ENCODE measurements around the gene CELF5. TPM values are rescaled to one million over a fixed set of nuclear protein-coding genes. Genes with fewer than 3 reads are reported as not detected.
"Not testable (repeated sequence)": the region's sequence is repeated elsewhere in the genome, so short reads cannot be mapped to it uniquely, and the experiment has no call there.

The CELF5 gene
- total RNA-seq, 2 experiments from 2014 or later = not detected

DNA sequence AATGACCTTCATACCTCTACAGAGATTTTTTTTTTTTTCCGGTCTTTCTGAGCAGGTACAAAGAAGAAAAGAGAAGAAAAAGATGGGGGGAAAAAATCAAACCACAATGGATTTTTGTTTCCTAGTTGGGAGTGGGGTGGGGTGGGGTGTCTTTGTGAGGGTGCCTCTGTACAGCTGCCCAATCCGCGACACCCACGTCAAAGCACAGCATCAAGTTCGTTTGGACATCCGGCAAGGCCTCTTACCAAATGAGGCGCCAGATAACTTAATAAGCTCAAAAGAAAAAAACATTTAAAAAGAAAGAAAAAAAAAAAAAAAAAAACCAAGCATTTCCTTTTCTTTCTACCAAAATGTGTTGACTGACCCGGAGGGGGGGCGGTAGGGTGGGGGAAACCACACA, 71.6 kb downstream of the CELF5 start:
- H3K27ac Mint-ChIP-seq = no peak overlapping the region
- no peak overlapping the region for H3K4me3 Mint-ChIP-seq
- no peaks in the 10 kb centered on the region for H3K36me3 Mint-ChIP-seq (ENCODE audit: low read depth)
- H3K9me3 Mint-ChIP-seq = no peaks in the 10 kb centered on the region
- no peaks in the 10 kb centered on the region for H3K4me1 Mint-ChIP-seq (ENCODE audit: low read depth)
- intact Hi-C loops (cut with micrococcal nuclease) = no loop called here
- CTCF ChIA-PET = no interaction called here
- peaks cover 8% of the 10 kb centered on the region for H3K27me3 Mint-ChIP-seq (ENCODE audit: low read depth)
- DNase-seq = no peak

DNA sequence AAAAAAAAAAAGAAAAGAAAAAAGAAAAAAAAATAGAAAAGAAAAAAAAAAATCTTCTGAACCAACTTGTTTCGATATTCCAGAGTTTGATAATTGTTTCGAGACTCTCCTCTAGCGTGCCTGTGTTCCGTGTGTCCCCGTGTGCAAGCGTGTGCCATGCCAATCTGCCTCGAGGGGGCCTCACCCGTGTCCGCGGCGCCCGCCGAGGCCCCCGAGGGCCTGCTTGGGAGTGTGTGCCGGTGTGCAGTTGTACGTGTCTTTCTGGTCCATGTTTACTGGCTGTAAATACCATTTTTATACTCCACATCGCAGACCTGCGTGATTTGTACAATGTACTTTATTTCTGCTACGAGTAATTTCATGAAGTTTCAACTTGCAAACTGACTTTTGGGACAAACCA, 72.0 kb downstream of the CELF5 start:
- intact Hi-C loops (cut with micrococcal nuclease) = no loop called here
- Mint-ChIP-seq H3K9me3 (no peaks in the 10 kb centered on the region), H3K4me3 (no peak overlapping the region), H3K36me3 (ENCODE audit: low read depth) (no peaks in the 10 kb centered on the region), H3K27ac (no peak overlapping the region), H3K27me3 (ENCODE audit: low read depth) (peaks cover 8% of the 10 kb centered on the region), H3K4me1 (ENCODE audit: low read depth) (no peaks in the 10 kb centered on the region)
- CTCF ChIA-PET = no interaction called here
- DNase-seq = no peak

DNA sequence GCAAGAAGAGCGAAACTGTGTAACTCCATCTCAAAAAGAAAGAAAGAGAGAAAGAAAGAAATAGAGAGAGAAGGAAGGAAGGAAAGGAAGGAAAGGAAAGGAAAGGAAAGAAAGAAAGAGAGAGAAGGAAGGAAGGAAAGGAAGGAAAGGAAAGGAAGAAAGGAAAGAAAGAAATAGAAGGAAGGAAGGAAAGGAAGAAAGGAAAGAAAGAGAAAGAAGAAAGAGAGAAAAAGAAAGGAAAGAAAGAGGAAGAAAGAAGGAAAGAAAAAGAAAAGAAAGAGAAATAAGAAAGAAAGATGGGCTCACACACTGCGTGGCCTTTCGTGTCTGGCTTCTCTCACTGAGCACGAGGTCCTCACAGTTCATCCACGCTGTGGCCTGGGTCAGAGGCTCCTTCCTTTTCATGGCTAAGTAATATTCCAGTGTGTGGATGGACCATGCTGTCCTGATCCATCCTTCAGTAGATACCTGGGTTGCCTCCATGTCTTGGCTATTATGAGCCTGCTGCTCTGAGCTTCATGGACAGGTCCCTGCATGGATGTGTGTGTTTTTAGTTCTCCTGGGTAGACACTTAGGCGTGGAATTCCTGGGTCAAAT, 74.5 kb downstream of the CELF5 start:
- intact Hi-C loops (cut with micrococcal nuclease) = no loop called here
- H3K27me3 Mint-ChIP-seq (ENCODE audit: low read depth) = peaks cover 13% of the 10 kb centered on the region
- DNase-seq = no peak
- no peaks in the 10 kb centered on the region for H3K4me1 Mint-ChIP-seq (ENCODE audit: low read depth)
- no peak overlapping the region for H3K4me3 Mint-ChIP-seq
- H3K9me3 Mint-ChIP-seq = peaks cover 7% of the 10 kb centered on the region
- CTCF ChIA-PET = no interaction called here
- H3K36me3 Mint-ChIP-seq (ENCODE audit: low read depth) = no peaks in the 10 kb centered on the region
- H3K27ac Mint-ChIP-seq = no peak overlapping the region

DNA sequence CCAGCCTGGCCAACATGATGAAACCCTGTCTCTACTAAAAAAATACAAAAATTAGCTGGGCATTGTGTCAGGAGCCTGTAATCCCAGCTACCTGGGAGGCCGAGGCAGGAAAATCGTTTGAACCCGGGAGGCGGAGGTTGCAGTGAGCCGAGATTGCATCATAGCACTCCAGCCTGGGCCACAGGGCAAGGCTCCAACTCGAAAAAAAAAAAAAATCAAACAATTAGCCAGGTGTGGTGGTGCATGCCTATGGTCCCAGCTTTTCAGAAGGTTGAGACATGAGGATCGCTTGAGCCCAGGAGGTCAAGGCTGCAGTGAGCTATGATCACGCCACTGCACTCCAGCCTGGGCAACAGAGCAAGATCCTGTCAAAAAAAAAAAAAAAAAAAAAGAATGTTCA, 76.1 kb downstream of the CELF5 start:
- H3K27ac Mint-ChIP-seq; H3K4me3 Mint-ChIP-seq; intact Hi-C loops (cut with micrococcal nuclease); DNase-seq; H3K36me3 Mint-ChIP-seq (ENCODE audit: low read depth); H3K4me1 Mint-ChIP-seq (ENCODE audit: low read depth); H3K9me3 Mint-ChIP-seq: not testable (repeated sequence)
- CTCF ChIA-PET = interaction anchor here (0.7 kb wide), 1 partner anchor 63 kb away, joined by 3 read pairs; no protein-coding TSS in a partner anchor
- H3K27me3 Mint-ChIP-seq (ENCODE audit: low read depth) = peaks cover 11% of the 10 kb centered on the region

DNA sequence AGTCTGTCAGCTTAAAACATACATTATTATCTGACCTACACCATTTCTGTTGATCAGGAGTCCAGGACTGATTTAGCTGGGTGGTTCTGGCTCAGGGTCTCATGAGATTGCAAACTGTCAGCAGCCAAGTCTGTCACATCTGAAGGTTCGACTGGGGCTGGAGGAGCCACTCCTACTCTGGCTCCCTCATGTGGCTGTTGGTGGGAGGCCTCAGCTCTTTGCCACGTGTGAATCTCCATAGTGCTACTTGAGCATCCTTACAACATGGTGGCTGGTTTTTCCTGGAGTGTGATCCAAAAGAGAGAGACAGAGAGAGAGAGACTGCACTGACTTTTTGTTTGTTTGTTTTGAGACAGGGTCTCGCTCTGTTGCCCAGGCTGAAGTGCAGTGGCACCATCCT, 78.3 kb downstream of the CELF5 start:
- DNase-seq = no peak
- intact Hi-C loops (cut with micrococcal nuclease) = no loop called here
- Mint-ChIP-seq H3K27ac (no peak overlapping the region), H3K36me3 (ENCODE audit: low read depth) (no peaks in the 10 kb centered on the region), H3K27me3 (ENCODE audit: low read depth) (peaks cover 15% of the 10 kb centered on the region), H3K9me3 (peaks cover 7% of the 10 kb centered on the region), H3K4me3 (no peak overlapping the region), H3K4me1 (ENCODE audit: low read depth) (no peaks in the 10 kb centered on the region)
- CTCF ChIA-PET = interaction anchor here (0.6 to 1.4 kb wide), 5 partner anchors 22 to 212 kb away, joined by 3 to 9 read pairs (median 4); no protein-coding TSS in a partner anchor

DNA sequence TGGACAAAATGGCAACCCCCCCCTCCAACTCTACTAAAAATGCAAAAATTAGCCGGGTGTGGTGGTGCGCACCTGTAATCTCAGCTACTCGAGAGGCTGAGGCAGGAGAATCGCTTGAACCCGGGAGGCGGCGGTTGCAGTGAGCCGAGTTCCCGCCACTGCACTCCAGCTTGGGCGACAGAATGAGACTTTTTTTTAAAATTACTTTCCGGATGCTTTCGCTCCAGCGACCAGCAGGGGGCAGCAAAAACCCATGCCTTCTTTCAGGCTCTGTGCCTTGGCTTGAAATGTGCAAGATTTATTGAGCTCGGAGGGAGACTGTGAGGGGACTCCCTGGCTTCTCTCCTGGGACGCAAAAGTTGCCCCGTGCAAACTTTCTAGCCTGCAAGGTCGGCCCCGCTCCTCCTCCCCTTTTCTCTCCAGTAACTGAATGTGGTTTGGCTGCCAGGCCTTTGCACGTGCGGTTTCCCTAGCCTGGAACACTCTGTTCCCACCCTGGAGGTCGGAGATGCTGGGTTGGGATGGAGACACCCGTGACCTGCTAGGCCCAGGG, 80.5 kb downstream of the CELF5 start:
- no peak overlapping the region for H3K27ac Mint-ChIP-seq
- intact Hi-C loops (cut with micrococcal nuclease) = loop anchor here (5.0 kb wide), 1 partner anchor 167 kb away; no protein-coding TSS in a partner anchor

DNA sequence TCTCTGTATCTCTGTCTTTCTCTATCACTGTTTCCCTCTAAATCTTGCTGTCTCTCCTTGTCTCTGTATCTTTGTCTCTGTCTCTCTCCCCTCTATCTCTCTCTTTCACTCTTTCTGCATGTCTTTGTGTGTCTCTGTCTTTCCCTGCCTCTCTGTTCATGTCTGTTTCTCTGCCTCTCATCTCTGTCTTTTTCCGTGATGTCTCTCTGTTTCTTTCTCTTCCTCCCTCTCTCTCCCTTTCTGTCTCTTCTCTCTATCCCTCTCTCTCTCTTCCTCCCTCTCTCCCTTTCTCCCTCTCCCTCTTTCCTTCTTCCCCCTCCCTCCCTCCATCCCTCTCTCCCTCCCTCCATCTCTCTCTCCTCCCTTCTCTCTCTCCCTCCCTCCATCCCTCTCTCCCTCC, 85.3 kb downstream of the CELF5 start:
- CTCF ChIA-PET = no interaction called here
- Mint-ChIP-seq H3K27me3 (ENCODE audit: low read depth) (peaks cover 41% of the 10 kb centered on the region), H3K4me1 (ENCODE audit: low read depth) (no peaks in the 10 kb centered on the region), H3K9me3 (no peaks in the 10 kb centered on the region), H3K4me3 (no peak overlapping the region), H3K27ac (no peak overlapping the region), H3K36me3 (ENCODE audit: low read depth) (no peaks in the 10 kb centered on the region)
- intact Hi-C loops (cut with micrococcal nuclease) = loop anchor here (5.0 kb wide), 1 partner anchor 163 kb away; no protein-coding TSS in a partner anchor
- no peak for DNase-seq

More for the DNA sequence above, 80.5 kb downstream of the CELF5 start:
- Mint-ChIP-seq H3K9me3 (peaks cover 7% of the 10 kb centered on the region), H3K27me3 (ENCODE audit: low read depth) (peaks cover 26% of the 10 kb centered on the region), H3K4me1 (ENCODE audit: low read depth) (no peaks in the 10 kb centered on the region), H3K36me3 (ENCODE audit: low read depth) (no peaks in the 10 kb centered on the region), H3K4me3 (no peak overlapping the region)
- CTCF ChIA-PET = interaction anchor here (0.5 to 3.4 kb wide), 23 partner anchors 13 to 1863 kb away, joined by 3 to 23 read pairs (median 4); partner anchors contain the start of genes SMIM24 and SMIM44
- peak; percentile 89 for DNase-seq

DNA sequence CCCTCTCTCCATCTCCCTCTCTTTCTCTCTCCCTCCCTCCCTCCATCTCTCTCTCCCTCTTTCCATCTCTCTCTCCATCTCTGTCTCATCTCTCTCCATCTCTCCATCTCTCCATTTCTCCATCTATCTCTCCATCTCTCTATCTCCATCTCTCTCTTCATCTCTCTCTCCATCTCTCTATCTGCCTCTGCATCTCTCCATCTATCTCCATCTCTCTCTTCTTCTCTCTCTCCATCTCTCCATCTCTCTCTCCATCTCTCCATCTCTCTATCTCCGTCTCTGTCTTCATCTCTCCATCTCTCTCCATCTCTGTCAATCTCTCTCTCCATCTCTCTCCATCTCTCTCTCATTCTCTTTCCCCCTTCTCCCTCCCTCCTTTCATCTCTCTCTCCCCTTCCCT, 85.8 kb downstream of the CELF5 start:
- CTCF ChIA-PET = no interaction called here
- intact Hi-C loops (cut with micrococcal nuclease) = no loop called here
- no peak for DNase-seq
- no peaks in the 10 kb centered on the region for H3K36me3 Mint-ChIP-seq (ENCODE audit: low read depth)
- peaks cover 38% of the 10 kb centered on the region for H3K27me3 Mint-ChIP-seq (ENCODE audit: low read depth)
- no peak overlapping the region for H3K4me3 Mint-ChIP-seq
- no peak overlapping the region for H3K27ac Mint-ChIP-seq
- no peaks in the 10 kb centered on the region for H3K9me3 Mint-ChIP-seq
- no peaks in the 10 kb centered on the region for H3K4me1 Mint-ChIP-seq (ENCODE audit: low read depth)

DNA sequence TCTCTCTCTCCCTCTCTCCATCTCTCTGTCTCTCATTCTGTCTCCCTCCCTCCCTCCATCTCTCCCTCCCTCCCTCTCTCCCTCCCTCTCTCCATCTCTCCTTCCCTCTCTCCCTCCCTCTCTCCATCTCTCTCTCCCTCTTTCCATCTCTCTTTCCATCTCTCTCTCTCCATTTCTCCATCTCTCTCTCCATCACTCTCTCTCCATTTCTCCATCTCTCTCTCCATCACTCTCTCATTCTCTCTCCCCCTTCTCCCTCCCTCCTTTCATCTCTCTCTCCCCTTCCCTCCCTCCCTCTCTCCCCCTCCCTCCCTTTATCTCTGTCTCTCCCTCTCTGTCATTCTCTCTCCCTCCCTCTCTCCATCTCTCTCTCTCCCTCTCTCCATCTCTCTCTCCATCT, 86.2 kb downstream of the CELF5 start:
- Mint-ChIP-seq H3K36me3 (ENCODE audit: low read depth) (no peaks in the 10 kb centered on the region), H3K4me3 (no peak overlapping the region), H3K4me1 (ENCODE audit: low read depth) (no peaks in the 10 kb centered on the region), H3K9me3 (no peaks in the 10 kb centered on the region), H3K27me3 (ENCODE audit: low read depth) (peaks cover 38% of the 10 kb centered on the region), H3K27ac (no peak overlapping the region)
- CTCF ChIA-PET = no interaction called here
- no peak for DNase-seq
- intact Hi-C loops (cut with micrococcal nuclease) = no loop called here

DNA sequence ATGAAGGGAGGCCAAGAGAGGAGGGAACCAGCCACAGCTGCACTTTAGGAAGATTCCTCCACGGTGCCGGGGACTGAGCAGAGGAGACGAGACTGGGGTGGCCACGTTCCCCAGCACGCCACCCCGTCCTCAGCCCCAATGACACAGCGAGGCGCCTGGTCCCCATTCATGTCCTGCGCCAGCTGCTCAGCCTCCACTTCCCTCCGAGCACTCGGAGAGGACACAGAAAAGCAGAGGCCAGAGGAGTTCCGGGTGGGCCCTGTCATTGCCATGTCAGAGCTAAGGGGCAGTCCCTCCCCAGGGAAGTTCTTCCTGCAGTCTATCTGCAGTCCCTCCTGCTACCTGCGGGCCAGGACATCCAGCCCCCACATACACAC, 88.7 kb downstream of the CELF5 start:
- H3K27ac Mint-ChIP-seq = no peak overlapping the region
- no peak for DNase-seq
- CTCF ChIA-PET = interaction anchor here (1.0 kb wide), 1 partner anchor 171 kb away, joined by 3 read pairs; no protein-coding TSS in a partner anchor
- H3K9me3 Mint-ChIP-seq = no peaks in the 10 kb centered on the region
- intact Hi-C loops (cut with micrococcal nuclease) = no loop called here
- H3K4me1 Mint-ChIP-seq (ENCODE audit: low read depth) = no peaks in the 10 kb centered on the region
- H3K4me3 Mint-ChIP-seq = no peak overlapping the region
- H3K27me3 Mint-ChIP-seq (ENCODE audit: low read depth) = peaks cover 34% of the 10 kb centered on the region
- no peaks in the 10 kb centered on the region for H3K36me3 Mint-ChIP-seq (ENCODE audit: low read depth)

DNA sequence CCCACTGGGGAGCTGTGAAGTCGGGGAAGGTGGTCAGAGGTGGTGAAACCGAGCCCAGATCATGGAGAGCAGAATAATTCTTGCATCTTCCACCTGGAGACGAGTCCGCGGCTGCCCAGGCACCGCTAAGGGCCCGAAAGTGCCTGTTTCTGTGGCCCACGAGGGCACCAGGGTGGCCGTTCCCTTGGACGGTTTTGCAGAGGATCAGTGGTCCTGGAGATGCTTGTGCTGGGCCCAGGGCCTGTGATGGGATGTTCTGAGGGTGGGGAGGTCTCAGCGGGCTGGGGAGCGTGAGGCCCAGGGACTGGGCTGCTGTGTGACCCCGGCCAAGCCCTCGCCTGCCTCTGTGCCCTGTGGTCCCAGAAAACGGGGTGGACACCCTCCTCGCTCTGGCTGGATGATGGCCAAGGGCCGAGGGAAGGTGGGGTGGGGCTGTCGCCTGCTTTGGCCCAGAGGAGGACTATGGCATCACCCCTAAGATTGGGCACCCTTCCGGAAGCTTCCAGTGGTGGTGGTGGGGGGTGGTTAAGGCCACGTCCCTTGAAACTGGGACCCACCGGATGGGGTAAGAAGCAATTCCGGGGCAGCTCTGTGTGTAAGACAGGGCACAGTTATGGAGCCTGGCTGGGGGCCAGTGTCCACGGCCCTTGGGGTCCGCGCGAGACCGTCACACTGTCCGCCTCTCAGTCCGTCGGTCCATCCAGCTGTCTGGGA, 90.7 kb downstream of the CELF5 start:
- no peak for DNase-seq
- Mint-ChIP-seq H3K27ac (no peak overlapping the region), H3K4me1 (ENCODE audit: low read depth) (no peaks in the 10 kb centered on the region), H3K4me3 (no peak overlapping the region), H3K27me3 (ENCODE audit: low read depth) (peaks cover 32% of the 10 kb centered on the region), H3K36me3 (ENCODE audit: low read depth) (no peaks in the 10 kb centered on the region), H3K9me3 (no peaks in the 10 kb centered on the region)
- CTCF ChIA-PET = no interaction called here
- intact Hi-C loops (cut with micrococcal nuclease) = no loop called here

DNA sequence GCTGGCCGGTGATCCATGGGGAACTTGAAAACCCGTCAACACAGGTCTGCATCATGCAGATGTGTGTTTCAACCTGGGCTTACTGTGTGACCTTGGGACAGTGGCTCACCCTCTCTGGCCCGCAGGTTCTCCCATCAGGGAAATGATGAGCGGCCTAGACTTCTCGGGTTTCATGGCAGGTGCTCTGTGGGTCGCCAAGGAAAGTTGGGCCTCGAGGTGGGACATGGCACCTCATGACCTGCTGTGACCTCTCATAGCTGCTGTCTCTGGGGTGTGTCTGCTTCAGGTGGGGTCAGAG, 91.2 kb downstream of the CELF5 start:
- peaks cover 29% of the 10 kb centered on the region for H3K27me3 Mint-ChIP-seq (ENCODE audit: low read depth)
- no peak overlapping the region for H3K27ac Mint-ChIP-seq
- no peaks in the 10 kb centered on the region for H3K9me3 Mint-ChIP-seq
- no peak for DNase-seq
- CTCF ChIA-PET = interaction anchor here (1.1 kb wide), 1 partner anchor 157 kb away, joined by 3 read pairs; no protein-coding TSS in a partner anchor
- no peaks in the 10 kb centered on the region for H3K36me3 Mint-ChIP-seq (ENCODE audit: low read depth)
- H3K4me3 Mint-ChIP-seq = no peak overlapping the region
- intact Hi-C loops (cut with micrococcal nuclease) = no loop called here
- H3K4me1 Mint-ChIP-seq (ENCODE audit: low read depth) = no peaks in the 10 kb centered on the region
